Mesothelial cell of epicardium (in vitro differentiated cells): Measurements from ENCODE around the gene EXOC4. TPM values are rescaled to one million over a fixed set of nuclear protein-coding genes. Genes with fewer than 3 reads are reported as not detected.

Source experiments
- DNase-seq, 2 experiments: peaks; one replicate each; pipeline ENCODE4 v3.0.0; 2021; ENCODE audit warnings: low spot score in 2 of 2; ENCODE audit not compliant: unreplicated experiment in 2 of 2
- H3K27ac Mint-ChIP-seq: 2 replicates; pipeline ENCODE4 v1.8.0; 2021; ENCODE audit warnings: mixed read lengths
- H3K27me3 Mint-ChIP-seq: 2 replicates; pipeline ENCODE4 v1.8.0; 2021; ENCODE audit warnings: low read depth, mixed read lengths
- H3K36me3 Mint-ChIP-seq: 2 replicates; pipeline ENCODE4 v1.8.0; 2021; ENCODE audit warnings: mixed read lengths
- H3K4me1 Mint-ChIP-seq: 2 replicates; pipeline ENCODE4 v1.8.0; 2021; ENCODE audit warnings: mixed read lengths
- H3K4me3 Mint-ChIP-seq: 2 replicates; pipeline ENCODE4 v1.8.0; 2021; ENCODE audit warnings: mild to moderate bottlenecking, moderate library complexity, mixed read lengths
- H3K9me3 Mint-ChIP-seq: 2 replicates; pipeline ENCODE4 v1.8.0; 2021; ENCODE audit warnings: mixed read lengths
- total RNA-seq: library from RNA; stranded (reverse); gene quantifications from 3 replicates; pipeline ENCODE4 v1.2.1, GENCODE V29; 2021
- TF ChIP-seq, protein P1 (sequence below): fragments of 200-600 bp; sonication (generic); IDR thresholded peaks from one replicate; pipeline ENCODE4 v1.5.0; 2021; ENCODE audit warnings: antibody characterized with exemption; ENCODE audit not compliant: unreplicated experiment

The EXOC4 gene
- total RNA-seq, 1 donor from 2014 or later, result 105 TPM

- H3K27ac Mint-ChIP-seq, result no peak overlapping the region
- H3K27me3 Mint-ChIP-seq, result no peaks in the 10 kb centered on the region
- no peaks in the 10 kb centered on the region for H3K9me3 Mint-ChIP-seq
- H3K4me3 Mint-ChIP-seq, result no peak overlapping the region
- peaks cover 18% of the 10 kb centered on the region for H3K4me1 Mint-ChIP-seq
- no peak for DNase-seq
- TF ChIP-seq, protein P1, sequence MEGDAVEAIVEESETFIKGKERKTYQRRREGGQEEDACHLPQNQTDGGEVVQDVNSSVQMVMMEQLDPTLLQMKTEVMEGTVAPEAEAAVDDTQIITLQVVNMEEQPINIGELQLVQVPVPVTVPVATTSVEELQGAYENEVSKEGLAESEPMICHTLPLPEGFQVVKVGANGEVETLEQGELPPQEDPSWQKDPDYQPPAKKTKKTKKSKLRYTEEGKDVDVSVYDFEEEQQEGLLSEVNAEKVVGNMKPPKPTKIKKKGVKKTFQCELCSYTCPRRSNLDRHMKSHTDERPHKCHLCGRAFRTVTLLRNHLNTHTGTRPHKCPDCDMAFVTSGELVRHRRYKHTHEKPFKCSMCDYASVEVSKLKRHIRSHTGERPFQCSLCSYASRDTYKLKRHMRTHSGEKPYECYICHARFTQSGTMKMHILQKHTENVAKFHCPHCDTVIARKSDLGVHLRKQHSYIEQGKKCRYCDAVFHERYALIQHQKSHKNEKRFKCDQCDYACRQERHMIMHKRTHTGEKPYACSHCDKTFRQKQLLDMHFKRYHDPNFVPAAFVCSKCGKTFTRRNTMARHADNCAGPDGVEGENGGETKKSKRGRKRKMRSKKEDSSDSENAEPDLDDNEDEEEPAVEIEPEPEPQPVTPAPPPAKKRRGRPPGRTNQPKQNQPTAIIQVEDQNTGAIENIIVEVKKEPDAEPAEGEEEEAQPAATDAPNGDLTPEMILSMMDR, result no peak
- H3K36me3 Mint-ChIP-seq, result no peaks in the 10 kb centered on the region
These were observed 248.9 kb downstream of the EXOC4 start for GRCh38 chr7:133501771-133502170.

GRCh38 chr7:133502498-133502897, 249.6 kb downstream of the EXOC4 start:
- no peak overlapping the region for H3K27ac Mint-ChIP-seq
- H3K4me3 Mint-ChIP-seq, result no peak overlapping the region
- H3K36me3 Mint-ChIP-seq, result no peaks in the 10 kb centered on the region
- no peak for DNase-seq
- H3K4me1 Mint-ChIP-seq, result peaks cover 18% of the 10 kb centered on the region
- H3K9me3 Mint-ChIP-seq, result no peaks in the 10 kb centered on the region
- TF ChIP-seq, protein P1, result no peak
- H3K27me3 Mint-ChIP-seq, result no peaks in the 10 kb centered on the region

DNA sequence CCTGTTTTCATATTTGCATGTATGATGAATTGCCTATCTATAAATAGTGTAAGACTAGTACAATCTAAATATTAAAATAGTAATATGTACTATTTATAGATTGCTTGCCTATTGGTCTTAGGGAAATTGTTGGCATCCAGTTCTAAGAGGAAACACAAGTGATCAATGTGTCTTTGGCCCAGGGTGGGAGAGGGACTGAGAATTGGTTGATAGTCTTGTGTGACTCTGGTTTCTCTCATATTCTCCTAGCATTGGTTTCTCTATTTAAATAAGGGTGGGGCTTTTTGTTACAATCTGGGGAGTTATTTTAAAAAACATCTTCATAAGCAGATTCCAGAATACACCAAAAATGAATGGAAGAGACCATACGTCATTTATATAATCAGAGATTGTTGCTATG, 250.1 kb downstream of the EXOC4 start:
- TF ChIP-seq, protein P1, result no peak
- peaks cover 18% of the 10 kb centered on the region for H3K4me1 Mint-ChIP-seq
- no peaks in the 10 kb centered on the region for H3K27me3 Mint-ChIP-seq
- no peaks in the 10 kb centered on the region for H3K9me3 Mint-ChIP-seq
- no peak for DNase-seq
- no peak overlapping the region for H3K27ac Mint-ChIP-seq
- no peak overlapping the region for H3K4me3 Mint-ChIP-seq
- no peaks in the 10 kb centered on the region for H3K36me3 Mint-ChIP-seq

GRCh38 chr7:133504825-133505224, 251.9 kb downstream of the EXOC4 start:
- Mint-ChIP-seq H3K27me3 (no peaks in the 10 kb centered on the region), H3K4me3 (no peak overlapping the region), H3K9me3 (no peaks in the 10 kb centered on the region), H3K36me3 (peaks cover 3% of the 10 kb centered on the region), H3K4me1 (peaks cover 18% of the 10 kb centered on the region), H3K27ac (no peak overlapping the region)
- no peak for DNase-seq
- TF ChIP-seq, protein P1, result no peak

DNA sequence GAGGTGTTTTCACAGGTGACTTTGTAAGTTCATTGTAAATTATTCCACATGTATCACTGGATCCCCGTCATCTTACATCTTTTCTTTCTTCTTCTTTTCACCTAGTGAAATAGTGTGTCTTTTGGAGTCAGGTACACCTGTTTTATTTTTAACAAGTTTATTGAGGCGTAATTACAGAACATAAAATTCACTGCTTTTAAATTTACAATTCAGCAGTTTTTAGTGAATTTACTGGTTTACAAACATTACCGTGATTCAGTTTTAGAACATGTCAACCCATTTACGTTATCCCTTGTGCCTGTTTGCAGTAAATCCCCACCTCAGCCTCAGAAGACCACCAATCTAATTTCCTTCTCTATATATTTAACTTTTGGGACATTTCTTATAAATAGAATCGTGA, 256.9 kb downstream of the EXOC4 start:
- Mint-ChIP-seq H3K27me3 (no peaks in the 10 kb centered on the region), H3K4me3 (no peak overlapping the region), H3K36me3 (peaks cover 5% of the 10 kb centered on the region), H3K4me1 (no peaks in the 10 kb centered on the region), H3K27ac (no peak overlapping the region), H3K9me3 (no peaks in the 10 kb centered on the region)
- DNase-seq, result no peak
- TF ChIP-seq, protein P1, result no peak
